ENCODE data around the gene THSD7B.
"Not testable (repeated sequence)": the region's sequence is repeated elsewhere in the genome, so short reads cannot be mapped to it uniquely, and the experiment has no call there.

Gene THSD7B

DNA sequence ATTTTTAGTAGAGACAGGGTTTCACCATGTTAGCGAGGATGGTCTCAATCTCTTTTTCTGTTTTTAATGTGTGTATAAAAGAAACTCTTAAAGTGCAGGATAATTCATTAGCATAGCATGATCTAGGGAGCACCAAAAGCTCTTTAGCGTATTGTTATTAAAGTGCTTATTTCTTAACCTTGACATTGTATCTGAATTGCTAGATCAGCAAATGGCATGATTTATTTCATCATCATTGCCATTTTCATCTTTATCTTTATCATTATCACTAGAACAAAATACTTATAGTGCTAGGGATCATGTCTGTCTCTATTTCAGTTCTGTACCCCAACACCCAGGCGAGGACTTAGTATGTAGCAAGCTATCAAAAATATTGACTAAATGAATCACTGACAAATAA is 805.1 kb downstream of the THSD7B start:
- Histone ChIP-seq H2AK5ac (ENCODE audit: low read length, severe bottlenecking) (no peak overlapping the region), H3K4me2 (ENCODE audit: low read length, poor library complexity, severe bottlenecking) (no peak overlapping the region), H3K23ac (ENCODE audit: low read length in 2 of 2) (no peak overlapping the region), H4K91ac (ENCODE audit: low read length) (no peak overlapping the region), H3K27me3 (ENCODE audit: control insufficient read depth in 1 of 2, insufficient read depth in 1 of 2, low read length in 2 of 2) (no peaks in the 10 kb centered on the region), H2BK120ac (ENCODE audit: low read depth, low read length) (no peak overlapping the region), H3K4me1 (ENCODE audit: control insufficient read depth, insufficient read depth, low read depth, low read length) (no peaks in the 10 kb centered on the region), H3K79me1 (replicated peaks; ENCODE audit: low read length, poor library complexity, severe bottlenecking) (no peaks in the 10 kb centered on the region), H3K9me3 (ENCODE audit: control insufficient read depth, low read length) (no peaks in the 10 kb centered on the region), H3K9ac (ENCODE audit: low read length) (no peak overlapping the region), H2BK5ac (ENCODE audit: low read depth, low read length, poor library complexity, severe bottlenecking) (no peak overlapping the region), H3K4ac (ENCODE audit: low read depth in 1 of 2, low read length in 2 of 2) (no peak overlapping the region), H3K27ac (ENCODE audit: low read length, poor library complexity, severe bottlenecking) (no peak overlapping the region), H3K14ac (ENCODE audit: low read length in 2 of 2) (no peak overlapping the region), H3K4me3 (ENCODE audit: insufficient read depth in 1 of 2, low read depth in 1 of 2, low read length in 2 of 2) (no peak overlapping the region), H3K36me3 (ENCODE audit: control insufficient read depth in 1 of 2, insufficient read depth in 2 of 2, low read depth in 1 of 2, low read length in 2 of 2) (no peaks in the 10 kb centered on the region), H3K18ac (ENCODE audit: low read depth in 1 of 2, low read length in 2 of 2) (no peak overlapping the region), H4K8ac (ENCODE audit: low read length) (no peak overlapping the region), H2BK12ac (ENCODE audit: low read length in 2 of 2) (no peak overlapping the region), H2AFZ (ENCODE audit: low read depth, low read length) (no peak overlapping the region), H2BK15ac (ENCODE audit: low read depth, poor library complexity, severe bottlenecking) (no peak overlapping the region)
- no peak for DNase-seq
- 82% methylated on average over 2 of the region's 3 CpGs for WGBS

DNA sequence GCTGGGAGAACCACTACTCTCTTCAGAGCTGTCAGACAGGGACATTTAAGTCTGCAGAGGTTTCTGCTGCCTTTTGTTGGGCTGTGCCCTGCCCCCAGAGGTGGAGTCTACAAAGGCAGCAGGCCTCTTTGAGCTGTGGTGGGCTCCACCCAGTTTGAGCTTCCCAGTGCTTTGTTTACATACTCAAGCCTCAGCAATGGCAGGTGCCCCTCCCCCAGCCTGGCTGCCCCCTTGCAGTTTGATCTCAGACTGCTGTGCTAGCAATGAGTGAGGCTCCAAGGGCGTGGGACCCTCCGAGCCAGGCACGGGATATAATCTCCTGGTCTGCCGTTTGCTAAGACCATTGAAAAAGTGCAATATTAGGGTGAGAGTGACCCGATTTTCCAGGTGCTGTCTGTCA is 822.5 kb downstream of the THSD7B start:
- not testable (repeated sequence) for H3K4ac ChIP-seq (ENCODE audit: low read depth in 1 of 2, low read length in 2 of 2); H3K9me3 ChIP-seq (ENCODE audit: control insufficient read depth, low read length); H3K27me3 ChIP-seq (ENCODE audit: control insufficient read depth in 1 of 2, insufficient read depth in 1 of 2, low read length in 2 of 2); H2BK5ac ChIP-seq (ENCODE audit: low read depth, low read length, poor library complexity, severe bottlenecking); H4K8ac ChIP-seq (ENCODE audit: low read length); H2BK12ac ChIP-seq (ENCODE audit: low read length in 2 of 2); H2AK5ac ChIP-seq (ENCODE audit: low read length, severe bottlenecking); H2AFZ ChIP-seq (ENCODE audit: low read depth, low read length); H3K4me2 ChIP-seq (ENCODE audit: low read length, poor library complexity, severe bottlenecking); H3K14ac ChIP-seq (ENCODE audit: low read length in 2 of 2); H3K9ac ChIP-seq (ENCODE audit: low read length); H3K23ac ChIP-seq (ENCODE audit: low read length in 2 of 2); H3K79me1 ChIP-seq (replicated peaks; ENCODE audit: low read length, poor library complexity, severe bottlenecking); DNase-seq; H3K36me3 ChIP-seq (ENCODE audit: control insufficient read depth in 1 of 2, insufficient read depth in 2 of 2, low read depth in 1 of 2, low read length in 2 of 2); H3K27ac ChIP-seq (ENCODE audit: low read length, poor library complexity, severe bottlenecking); H3K4me3 ChIP-seq (ENCODE audit: insufficient read depth in 1 of 2, low read depth in 1 of 2, low read length in 2 of 2); H2BK120ac ChIP-seq (ENCODE audit: low read depth, low read length); H3K4me1 ChIP-seq (ENCODE audit: control insufficient read depth, insufficient read depth, low read depth, low read length); H4K91ac ChIP-seq (ENCODE audit: low read length); H3K18ac ChIP-seq (ENCODE audit: low read depth in 1 of 2, low read length in 2 of 2); H2BK15ac ChIP-seq (ENCODE audit: low read depth, poor library complexity, severe bottlenecking)
- 77% methylated on average over 5 of the region's 5 CpGs for WGBS

DNA sequence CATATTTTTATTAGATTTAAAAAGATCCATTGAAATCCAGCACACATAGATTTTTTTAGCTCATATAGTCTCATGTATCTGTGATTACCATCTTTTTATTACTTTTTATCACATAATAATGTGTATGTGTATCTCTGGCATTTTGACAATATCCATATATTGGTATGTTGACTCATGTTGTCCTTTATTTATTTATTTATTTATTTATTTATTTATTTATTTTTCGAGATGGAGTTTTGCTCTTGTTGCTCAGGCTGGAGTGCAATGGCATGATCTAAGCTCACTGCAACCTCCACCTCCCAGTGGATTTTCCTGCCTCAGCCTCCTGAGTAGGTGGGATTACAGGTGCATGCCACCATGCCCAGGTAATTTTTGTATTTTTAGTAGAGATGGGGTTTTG is 823.2 kb downstream of the THSD7B start:
- H3K27me3 ChIP-seq (ENCODE audit: control insufficient read depth in 1 of 2, insufficient read depth in 1 of 2, low read length in 2 of 2); H3K18ac ChIP-seq (ENCODE audit: low read depth in 1 of 2, low read length in 2 of 2); H2BK15ac ChIP-seq (ENCODE audit: low read depth, poor library complexity, severe bottlenecking); H3K9me3 ChIP-seq (ENCODE audit: control insufficient read depth, low read length); H3K9ac ChIP-seq (ENCODE audit: low read length); H3K4ac ChIP-seq (ENCODE audit: low read depth in 1 of 2, low read length in 2 of 2); H3K4me2 ChIP-seq (ENCODE audit: low read length, poor library complexity, severe bottlenecking); H2BK12ac ChIP-seq (ENCODE audit: low read length in 2 of 2); H3K36me3 ChIP-seq (ENCODE audit: control insufficient read depth in 1 of 2, insufficient read depth in 2 of 2, low read depth in 1 of 2, low read length in 2 of 2); H2BK120ac ChIP-seq (ENCODE audit: low read depth, low read length); H3K4me3 ChIP-seq (ENCODE audit: insufficient read depth in 1 of 2, low read depth in 1 of 2, low read length in 2 of 2); H3K23ac ChIP-seq (ENCODE audit: low read length in 2 of 2); H2AFZ ChIP-seq (ENCODE audit: low read depth, low read length); H4K8ac ChIP-seq (ENCODE audit: low read length); H3K4me1 ChIP-seq (ENCODE audit: control insufficient read depth, insufficient read depth, low read depth, low read length); H2BK5ac ChIP-seq (ENCODE audit: low read depth, low read length, poor library complexity, severe bottlenecking); H4K91ac ChIP-seq (ENCODE audit: low read length); H2AK5ac ChIP-seq (ENCODE audit: low read length, severe bottlenecking); H3K27ac ChIP-seq (ENCODE audit: low read length, poor library complexity, severe bottlenecking); DNase-seq; H3K79me1 ChIP-seq (replicated peaks; ENCODE audit: low read length, poor library complexity, severe bottlenecking); H3K14ac ChIP-seq (ENCODE audit: low read length in 2 of 2): not testable (repeated sequence)
- WGBS, result 60% methylated on average over 1 of the region's 1 CpG

DNA sequence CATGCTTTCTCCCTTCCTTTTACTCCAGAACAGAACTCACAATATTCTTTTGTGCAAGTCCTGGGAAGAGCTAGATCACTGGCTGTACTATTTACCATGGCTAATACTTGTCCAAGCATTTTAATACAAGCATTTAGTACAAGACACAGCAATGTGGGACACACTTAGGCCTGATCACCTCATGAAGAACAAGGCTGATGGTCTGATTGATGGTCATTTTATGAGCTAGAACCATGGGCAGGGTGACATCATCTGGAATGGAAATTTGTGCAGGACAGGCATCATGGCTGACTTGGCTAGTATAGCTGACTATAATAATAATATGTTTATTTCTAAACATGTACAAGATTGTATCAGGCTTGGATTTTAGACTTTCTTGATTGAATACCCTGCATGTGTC is 824.8 kb downstream of the THSD7B start:
- no peak overlapping the region for H3K4me3 ChIP-seq (ENCODE audit: insufficient read depth in 1 of 2, low read depth in 1 of 2, low read length in 2 of 2)
- no peak overlapping the region for H2AFZ ChIP-seq (ENCODE audit: low read depth, low read length)
- H3K23ac ChIP-seq (ENCODE audit: low read length in 2 of 2), result no peak overlapping the region
- no peak overlapping the region for H2BK15ac ChIP-seq (ENCODE audit: low read depth, poor library complexity, severe bottlenecking)
- no peak overlapping the region for H4K8ac ChIP-seq (ENCODE audit: low read length)
- H3K27me3 ChIP-seq (ENCODE audit: control insufficient read depth in 1 of 2, insufficient read depth in 1 of 2, low read length in 2 of 2), result no peaks in the 10 kb centered on the region
- no peaks in the 10 kb centered on the region for H3K36me3 ChIP-seq (ENCODE audit: control insufficient read depth in 1 of 2, insufficient read depth in 2 of 2, low read depth in 1 of 2, low read length in 2 of 2)
- H3K4me1 ChIP-seq (ENCODE audit: control insufficient read depth, insufficient read depth, low read depth, low read length), result no peaks in the 10 kb centered on the region
- H4K91ac ChIP-seq (ENCODE audit: low read length), result no peak overlapping the region
- no peak overlapping the region for H3K27ac ChIP-seq (ENCODE audit: low read length, poor library complexity, severe bottlenecking)
- no peak overlapping the region for H2BK12ac ChIP-seq (ENCODE audit: low read length in 2 of 2)
- no peak overlapping the region for H3K9ac ChIP-seq (ENCODE audit: low read length)
- H2BK120ac ChIP-seq (ENCODE audit: low read depth, low read length), result no peak overlapping the region
- no peak for DNase-seq
- no peak overlapping the region for H3K18ac ChIP-seq (ENCODE audit: low read depth in 1 of 2, low read length in 2 of 2)
- no peaks in the 10 kb centered on the region for H3K9me3 ChIP-seq (ENCODE audit: control insufficient read depth, low read length)
- no peak overlapping the region for H3K14ac ChIP-seq (ENCODE audit: low read length in 2 of 2)
- H3K4me2 ChIP-seq (ENCODE audit: low read length, poor library complexity, severe bottlenecking), result no peak overlapping the region
- no peaks in the 10 kb centered on the region for H3K79me1 ChIP-seq (replicated peaks; ENCODE audit: low read length, poor library complexity, severe bottlenecking)
- no peak overlapping the region for H3K4ac ChIP-seq (ENCODE audit: low read depth in 1 of 2, low read length in 2 of 2)
- no peak overlapping the region for H2AK5ac ChIP-seq (ENCODE audit: low read length, severe bottlenecking)
- H2BK5ac ChIP-seq (ENCODE audit: low read depth, low read length, poor library complexity, severe bottlenecking), result no peak overlapping the region

Data from mesenchymal stem cell (in vitro differentiated cells and primary cell).